ENCODE results near the gene CCL17.
A peak's percentile ranks its signal among the peaks of the same experiment; 100 is the strongest.
"Not testable (repeated sequence)": the region's sequence is repeated elsewhere in the genome, so short reads cannot be mapped to it uniquely, and the experiment has no call there.

The CCL17 gene

DNA sequence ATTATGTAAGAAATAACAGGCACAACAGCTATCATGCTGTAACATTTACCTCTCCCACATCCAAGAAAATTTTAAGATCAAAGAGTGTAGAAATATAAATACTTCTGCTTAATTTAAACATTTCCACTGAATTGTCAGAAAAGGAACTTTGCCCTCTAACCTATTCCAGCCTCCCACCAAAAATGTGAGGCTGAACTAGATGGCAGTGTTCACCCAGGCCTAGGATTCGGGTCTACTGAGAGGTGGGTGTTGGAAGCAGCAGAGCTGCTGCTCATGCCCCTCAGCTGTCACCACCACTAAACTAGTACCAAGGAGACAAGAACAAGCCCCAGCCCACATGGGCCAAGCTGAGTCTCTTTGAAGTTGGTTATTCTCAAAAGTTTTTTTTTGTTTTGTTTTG is 31.3 kb downstream of the CCL17 start:
- DNase-seq = no peak

DNA sequence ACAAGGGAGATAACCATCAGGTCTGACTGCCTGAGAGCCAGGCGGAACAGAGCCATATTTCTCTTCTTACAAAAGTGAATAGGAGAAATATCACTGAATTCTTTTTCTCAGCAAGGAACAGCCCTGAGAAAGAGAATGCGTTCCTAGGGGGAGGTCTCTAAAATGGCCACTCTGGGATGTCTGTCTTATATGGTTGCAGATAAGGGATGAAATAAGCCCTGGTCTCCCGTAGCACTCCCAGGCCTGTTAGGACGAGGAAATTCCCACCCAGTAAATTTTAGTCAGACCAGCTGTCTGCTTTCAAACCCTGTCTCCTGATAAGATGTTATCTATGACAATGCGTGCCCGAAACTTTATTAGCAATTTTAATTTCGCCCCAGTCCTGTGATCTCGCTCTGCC is 35.4 kb downstream of the CCL17 start:
- not testable (repeated sequence) for DNase-seq

DNA sequence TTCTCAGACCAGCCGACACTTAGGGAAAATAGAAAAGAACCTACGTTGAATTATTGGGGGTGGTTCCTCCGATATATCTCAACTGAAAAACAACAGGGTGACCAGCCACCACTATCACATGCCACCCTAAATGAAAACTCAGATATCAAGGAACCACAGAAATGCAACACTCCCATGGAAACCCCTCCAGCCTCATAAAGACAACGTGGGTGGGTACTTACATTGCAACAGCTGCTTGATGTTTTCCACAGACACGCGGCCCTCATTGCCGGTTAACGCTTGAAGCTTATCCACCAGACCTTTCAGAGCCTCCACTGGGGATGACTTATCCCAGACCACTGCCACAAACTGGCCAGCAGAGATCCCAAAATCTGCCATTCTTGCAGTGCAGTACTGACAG is 36.0 kb downstream of the CCL17 start:
- not testable (repeated sequence) for DNase-seq

DNA sequence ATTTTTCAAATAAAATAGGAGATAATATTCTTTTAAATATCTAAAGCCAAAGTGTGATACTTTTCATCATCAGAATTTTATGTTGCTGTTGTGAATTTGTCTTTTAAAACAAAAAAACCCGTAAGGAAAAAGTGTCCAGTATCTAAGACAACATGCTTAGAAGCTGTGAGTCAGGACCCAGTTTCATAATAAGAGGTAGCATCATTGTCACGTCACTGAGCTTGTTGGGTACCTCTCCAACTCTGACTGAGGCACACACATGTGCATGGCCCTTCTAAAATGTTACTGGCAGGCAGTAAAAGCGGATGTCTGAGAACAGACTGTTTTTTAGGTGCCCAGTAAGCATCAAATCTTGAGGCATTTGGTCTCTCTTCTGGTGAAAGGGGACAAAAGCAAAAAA is 40.1 kb downstream of the CCL17 start:
- DNase-seq = no peak

DNA sequence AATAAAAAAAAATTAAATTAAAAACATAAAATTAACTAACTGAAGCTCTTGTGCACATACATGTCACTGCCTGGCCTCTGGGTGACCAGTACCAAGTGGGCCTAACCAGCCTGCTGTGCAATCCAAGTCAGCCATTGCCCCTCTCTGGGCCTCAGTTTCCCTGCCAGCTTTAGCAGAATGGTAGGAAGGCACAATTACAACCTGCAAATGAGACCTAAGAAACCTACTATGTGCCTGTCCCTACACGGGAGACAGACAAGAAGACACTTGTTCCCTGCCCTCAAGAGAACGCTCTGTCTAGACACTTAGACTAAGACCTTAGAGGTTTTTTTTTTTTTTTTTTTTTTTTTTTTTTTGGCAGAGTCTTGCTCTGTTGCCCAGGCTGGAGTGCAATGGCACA is 40.9 kb downstream of the CCL17 start:
- no peak for DNase-seq

DNA sequence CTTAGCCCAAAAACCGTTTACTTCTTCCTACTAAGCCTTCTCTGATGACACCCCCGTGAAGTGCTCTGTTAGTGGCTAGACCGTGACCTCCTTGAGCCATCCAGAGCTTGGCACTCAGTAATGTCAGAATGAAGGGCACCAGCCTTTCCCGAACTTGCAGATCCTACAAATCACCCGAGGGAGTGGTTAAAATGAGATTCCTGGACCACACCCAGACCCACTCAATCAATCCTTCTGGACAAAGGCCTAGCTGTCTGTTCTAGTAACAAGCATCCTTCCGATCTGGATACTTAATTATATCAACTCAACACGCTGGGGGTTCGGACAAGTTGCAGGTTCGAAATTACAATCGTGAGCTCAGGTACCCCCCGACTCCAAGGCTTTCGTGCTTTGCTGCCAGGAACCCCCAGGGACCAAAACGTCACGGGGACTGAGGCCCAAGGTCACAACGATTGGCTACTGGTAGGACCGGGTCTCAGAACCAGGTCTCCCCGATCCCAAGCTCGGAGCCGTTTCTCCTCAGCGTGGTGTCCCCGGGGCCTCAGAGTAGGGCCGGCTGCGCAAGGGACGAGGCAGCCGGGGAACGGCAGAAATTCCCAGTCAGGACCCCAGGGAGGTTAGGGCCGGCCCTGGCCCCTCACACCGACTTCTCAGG is 42.1 kb downstream of the CCL17 start:
- no peak for DNase-seq

DNA sequence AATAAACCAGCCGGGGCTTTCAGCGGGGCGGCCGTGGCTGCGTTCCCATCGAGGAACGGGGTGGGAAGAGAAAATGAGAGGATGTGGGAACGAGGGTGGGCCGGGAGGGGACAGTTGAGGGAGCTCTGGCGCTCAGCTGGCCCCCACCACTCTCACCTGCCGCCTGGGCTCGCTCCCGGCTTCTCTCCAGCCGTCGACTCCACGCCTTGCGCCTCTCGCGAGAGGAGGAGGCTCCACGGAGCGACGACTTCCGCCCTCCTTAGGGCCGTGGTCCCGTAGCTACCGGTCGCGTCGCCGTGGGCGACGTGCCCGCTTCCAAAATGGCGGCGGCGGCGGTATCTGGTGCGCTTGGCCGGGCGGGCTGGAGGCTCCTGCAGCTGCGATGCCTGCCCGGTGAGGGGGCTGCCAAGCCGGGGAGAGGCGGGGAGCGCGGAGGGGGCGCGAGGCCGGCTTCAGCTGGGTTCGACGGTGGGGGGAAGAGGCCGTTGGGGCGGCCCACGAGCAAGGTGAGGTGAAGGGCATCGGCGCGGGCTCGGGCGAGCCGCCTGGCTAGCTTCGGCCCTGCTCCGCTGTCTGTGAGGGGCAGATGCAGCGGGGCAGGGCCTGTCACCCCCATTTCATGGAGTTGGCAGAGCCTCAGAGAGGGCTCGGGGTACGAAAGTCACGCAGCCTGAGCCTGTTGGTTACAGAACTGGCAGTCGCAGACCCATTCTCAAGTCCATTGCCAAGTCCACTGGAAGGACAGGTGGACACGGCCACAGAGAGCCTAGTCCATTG is 42.8 kb downstream of the CCL17 start, which contains the start of the genes CIAPIN1 and COQ9:
CIAPIN1 (minus strand) TSS at position 200 of the 777 bp plus-strand sequence. CDS start 6,457 bp downstream, outside the sequence.
COQ9 (plus strand) TSS at position 294 of the 777 bp plus-strand sequence; CDS start at position 321, 27 bp downstream.
- DNase-seq = peak; percentile 93

DNA sequence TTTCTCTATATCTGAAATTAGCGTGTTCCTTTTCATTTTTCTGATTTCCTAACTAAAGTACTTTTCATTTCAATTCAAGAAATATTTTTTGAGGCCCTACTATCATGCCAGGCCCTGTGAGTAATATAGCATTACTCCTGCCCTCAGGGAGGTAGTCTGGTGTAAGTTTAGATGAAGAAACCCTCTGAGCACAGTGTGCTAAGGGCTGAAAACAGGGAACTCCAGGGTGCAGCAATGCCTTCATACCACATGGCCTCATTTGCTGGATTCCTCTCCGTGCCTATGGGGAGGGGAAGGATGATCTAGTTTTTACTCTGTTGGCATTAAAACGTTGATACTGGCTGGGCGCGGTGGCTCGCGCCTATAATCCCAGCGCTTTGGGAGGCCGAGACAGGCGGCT is 47.5 kb downstream of the CCL17 start:
- no peak for DNase-seq

DNA sequence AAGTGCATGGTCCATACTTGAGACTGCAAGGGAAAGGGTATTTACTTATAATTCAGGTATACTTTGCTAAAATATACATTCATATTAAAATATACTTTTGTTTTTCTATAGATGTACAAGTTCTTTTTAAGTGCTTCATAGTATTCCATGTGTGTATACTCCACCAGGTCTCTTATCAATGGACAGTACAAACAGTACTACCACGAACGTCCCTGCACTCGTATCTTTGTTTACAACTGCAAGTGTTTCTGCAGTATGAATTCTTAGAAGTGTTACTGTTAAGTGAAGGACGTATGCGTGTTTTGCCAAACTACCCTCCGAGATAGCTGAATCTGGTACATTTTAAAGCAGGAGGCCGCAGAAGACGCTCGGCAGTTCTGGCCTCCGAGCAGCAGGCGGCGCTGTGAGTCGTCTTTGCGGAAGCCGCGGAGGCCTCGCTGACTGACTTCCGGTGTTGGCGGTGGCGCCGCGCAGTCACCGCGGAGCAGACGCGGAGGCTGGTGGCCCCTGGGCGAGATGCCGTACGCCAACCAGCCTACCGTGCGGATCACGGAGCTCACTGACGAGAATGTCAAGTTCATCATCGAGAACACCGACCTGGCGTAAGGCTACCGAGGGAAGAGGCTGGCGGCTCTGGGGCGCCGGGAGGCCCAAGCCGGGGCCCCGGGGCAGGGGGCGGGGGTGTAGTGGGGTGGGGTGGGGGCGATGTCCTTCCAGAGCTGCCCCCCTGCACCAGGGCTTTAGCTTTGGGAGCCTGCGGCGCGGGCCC is 57.8 kb downstream of the CCL17 start, which contains the start of gene POLR2C:
POLR2C (plus strand) TSS at position 471 of the 769 bp plus-strand sequence; CDS start at position 517, 46 bp downstream.
- peak; percentile 93 for DNase-seq

DNA sequence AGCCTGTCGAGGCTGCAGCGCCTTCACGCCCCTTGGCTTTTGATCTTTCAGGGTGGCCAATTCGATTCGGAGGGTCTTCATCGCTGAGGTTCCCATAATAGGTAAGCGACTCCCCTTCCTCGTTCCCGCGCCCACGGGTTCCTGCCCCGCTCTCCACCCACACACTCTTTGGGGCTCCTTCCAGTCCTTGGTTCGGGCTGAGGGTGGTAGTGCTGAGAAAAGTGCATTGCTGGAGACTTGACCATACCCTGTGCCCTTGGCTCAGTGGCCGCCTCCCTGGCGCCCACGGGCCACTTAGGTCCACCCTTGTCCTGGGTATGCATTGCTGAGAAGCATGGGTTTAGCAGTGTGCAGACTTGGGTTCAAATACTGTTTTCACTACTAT is 58.4 kb downstream of the CCL17 start:
- no peak for DNase-seq

DNA sequence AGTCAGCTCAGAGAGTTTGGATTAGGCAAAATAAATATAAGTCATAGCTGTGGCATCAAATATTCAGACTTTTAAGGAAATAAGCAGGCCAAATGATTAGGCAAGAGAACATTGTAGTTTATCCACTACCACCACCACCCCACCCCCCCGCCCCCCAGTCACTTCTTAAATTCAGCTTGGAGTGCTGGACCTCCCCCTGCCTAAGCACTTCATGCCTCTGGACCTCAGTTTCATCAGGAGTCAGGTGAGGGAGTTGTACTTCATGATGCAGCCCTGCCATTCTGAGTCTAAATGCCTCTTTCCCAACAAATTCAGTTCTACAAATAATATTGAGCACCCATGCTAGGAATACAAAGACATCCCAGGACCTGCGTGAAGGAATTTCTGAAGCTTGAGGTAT is 60.0 kb downstream of the CCL17 start:
- no peak for DNase-seq

All from effector CD4-positive, alpha-beta T cell (primary cell).